ENCODE data around the gene KRTAP19-6.
"Not testable (repeated sequence)": the region's sequence is repeated elsewhere in the genome, so short reads cannot be mapped to it uniquely, and the experiment has no call there.

Gene KRTAP19-6

GRCh38 chr21:30541764-30542163, at the start of gene KRTAP19-6:
TSS of gene KRTAP19-6 (minus strand) at chr21:30541864. CDS start at chr21:30541833, 31 bp downstream.
- no peak for DNase-seq (ENCODE audit: low read depth)

DNA sequence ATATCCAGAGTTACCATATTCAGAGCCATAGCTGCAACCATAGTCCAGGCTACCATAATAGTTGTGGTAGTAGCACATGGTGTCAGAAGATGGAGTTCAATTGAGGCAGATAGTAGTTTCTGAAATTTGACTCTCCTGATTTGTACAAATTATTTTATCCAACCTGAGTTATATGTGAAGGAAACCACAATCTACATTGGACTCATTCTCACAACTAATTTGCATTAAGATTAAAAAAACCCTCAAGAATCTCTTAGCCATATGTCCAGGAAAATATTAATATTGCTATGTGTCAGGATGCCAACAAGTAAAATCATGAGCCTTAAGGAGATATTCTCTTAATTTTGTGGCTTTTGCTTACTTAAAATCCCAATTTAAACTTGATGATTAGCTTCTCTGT, 48.6 kb upstream of the KRTAP19-6 start, which contains the start of gene KRTAP22-2:
Gene KRTAP22-2, minus strand, starts transcription at position 101 of the 400 bp plus-strand sequence.
- DNase-seq (ENCODE audit: low read depth) = no peak

DNA sequence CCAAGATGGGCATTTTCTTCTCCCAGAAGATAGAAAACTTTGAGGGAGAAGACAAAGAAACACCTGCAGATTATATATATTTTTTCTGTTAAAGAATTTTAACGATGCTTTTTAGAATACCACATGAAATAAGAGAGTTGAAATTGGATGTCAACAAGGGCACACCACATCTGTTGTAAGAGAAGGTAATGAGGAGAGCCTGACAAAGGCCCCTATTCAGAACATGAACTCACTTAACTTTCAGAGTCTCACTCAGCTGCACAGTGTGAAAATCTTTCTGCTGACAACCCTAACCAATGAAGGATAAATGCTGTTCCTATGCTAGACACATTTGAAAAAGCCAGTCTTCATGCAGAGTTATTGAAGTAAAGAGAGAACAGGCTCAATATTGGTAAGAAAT, 41.2 kb upstream of the KRTAP19-6 start:
- DNase-seq (ENCODE audit: low read depth) = no peak

DNA sequence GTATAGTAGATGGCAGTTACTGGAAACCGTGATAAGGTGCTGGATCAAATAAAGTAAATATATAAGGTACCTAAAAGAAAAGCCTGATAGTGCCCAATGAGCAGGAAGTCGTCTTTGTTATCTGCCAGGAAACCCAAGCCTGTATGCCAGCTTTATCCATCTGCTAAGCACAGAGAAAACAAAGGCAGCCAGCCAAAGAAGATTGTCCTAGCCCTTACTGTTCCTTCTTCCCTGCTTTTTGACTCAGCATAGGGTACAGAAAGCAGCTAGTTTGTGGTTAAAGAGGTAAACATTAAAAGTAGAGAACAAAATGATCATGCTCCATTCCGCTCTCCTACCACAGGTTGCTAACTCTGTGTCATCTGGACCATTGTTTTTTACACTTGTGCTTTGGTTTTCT, 38.5 kb upstream of the KRTAP19-6 start:
- no peak for DNase-seq (ENCODE audit: low read depth)

GRCh38 chr21:30579346-30579745, 37.7 kb upstream of the KRTAP19-6 start:
- no peak for DNase-seq (ENCODE audit: low read depth)

DNA sequence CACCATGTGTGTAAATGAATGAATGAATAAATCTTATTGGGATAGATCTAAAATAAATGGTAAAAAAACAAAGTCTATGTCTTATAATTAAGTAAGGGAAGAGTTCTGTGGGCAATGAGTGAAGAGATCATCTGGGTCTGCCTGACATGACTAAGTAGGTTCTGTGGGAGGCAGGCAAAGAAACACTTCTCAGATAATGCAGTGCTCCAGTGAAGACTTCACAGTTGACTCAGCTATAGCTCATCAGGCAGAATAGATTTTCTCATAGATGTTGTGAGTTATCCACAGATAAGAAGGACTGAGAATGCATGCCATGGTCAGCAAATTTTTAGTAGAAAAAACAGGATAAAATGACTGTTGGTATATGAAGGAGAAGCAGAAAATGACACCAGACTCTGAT, 36.1 kb upstream of the KRTAP19-6 start:
- no peak for DNase-seq (ENCODE audit: low read depth)

- DNase-seq (ENCODE audit: low read depth) = no peak
Observed at GRCh38 chr21:30567617-30568016, 26.0 kb upstream of the KRTAP19-6 start.

DNA sequence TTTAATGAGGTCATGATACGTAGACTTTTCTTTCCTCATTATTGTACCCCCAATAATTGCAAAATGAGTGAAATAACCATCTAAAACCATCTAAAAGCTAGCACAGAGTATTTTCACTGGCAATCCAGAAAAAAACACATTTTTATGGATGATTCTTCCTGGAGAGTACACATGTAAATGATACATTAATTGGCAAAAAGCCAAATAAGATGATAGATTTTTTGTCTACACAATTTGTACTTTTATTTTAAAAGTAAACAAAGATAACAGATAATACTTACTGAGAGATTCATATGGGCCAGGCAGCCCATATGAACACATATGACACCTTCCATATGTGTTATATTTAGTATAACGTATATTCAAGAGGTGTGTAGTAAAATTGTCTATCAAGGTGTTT, 22.0 kb upstream of the KRTAP19-6 start:
- no peak for DNase-seq (ENCODE audit: low read depth)

- DNase-seq (ENCODE audit: low read depth) = no peak
Observed at GRCh38 chr21:30563072-30563471, 21.4 kb upstream of the KRTAP19-6 start.

DNA sequence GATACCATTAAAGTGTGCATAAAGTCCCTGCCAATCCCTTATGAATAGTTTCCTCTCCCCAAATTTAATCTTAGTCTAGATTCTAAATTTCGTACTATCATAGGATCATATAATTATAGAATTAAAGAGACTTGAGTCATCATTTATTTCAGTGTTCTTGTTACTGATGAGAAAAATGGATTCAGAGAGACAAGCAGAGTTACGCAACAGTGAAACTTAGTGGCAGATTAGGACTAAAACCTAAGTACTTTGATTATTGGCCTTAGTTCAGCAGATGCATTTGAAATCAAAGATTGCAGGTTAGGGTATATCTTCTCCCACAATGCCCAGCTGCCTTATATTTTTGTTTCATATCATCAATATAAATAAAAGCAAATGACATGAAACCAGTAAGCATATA, 20.3 kb upstream of the KRTAP19-6 start:
- DNase-seq (ENCODE audit: low read depth) = no peak

DNA sequence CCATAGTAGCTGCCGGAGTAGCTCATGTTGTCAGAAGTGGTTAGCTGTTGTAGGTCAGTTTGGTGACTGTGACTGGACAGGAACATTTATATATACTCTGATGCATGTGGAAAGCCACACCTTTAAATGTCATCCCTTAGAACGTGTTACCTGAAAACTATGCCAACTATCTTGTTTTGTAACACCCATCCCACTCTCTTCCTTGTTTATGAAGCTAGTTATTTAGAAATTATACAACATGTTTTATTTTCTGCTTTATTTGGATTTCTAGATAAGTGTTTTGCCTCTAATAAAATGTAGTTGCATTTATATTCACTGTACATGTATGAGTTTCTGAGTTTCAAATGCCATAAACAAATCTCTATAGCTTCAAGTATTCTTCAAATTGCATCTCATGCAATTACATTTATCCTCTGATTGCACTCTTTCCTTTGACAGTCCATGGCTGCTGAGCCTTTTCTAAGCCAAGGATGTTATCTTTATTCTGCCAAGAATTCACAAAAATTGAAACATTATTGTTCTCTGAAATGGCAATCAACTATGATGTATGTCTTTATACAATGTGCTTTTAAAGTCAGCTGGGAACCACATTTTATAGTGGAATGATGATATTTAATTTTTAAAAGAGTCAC, 19.7 kb upstream of the KRTAP19-6 start, which contains the start of gene KRTAP19-7:
Gene KRTAP19-7, minus strand, starts transcription at position 51 of the 632 bp plus-strand sequence. Its CDS starts 25 bp downstream, at position 26.
- DNase-seq (ENCODE audit: low read depth) = no peak

DNA sequence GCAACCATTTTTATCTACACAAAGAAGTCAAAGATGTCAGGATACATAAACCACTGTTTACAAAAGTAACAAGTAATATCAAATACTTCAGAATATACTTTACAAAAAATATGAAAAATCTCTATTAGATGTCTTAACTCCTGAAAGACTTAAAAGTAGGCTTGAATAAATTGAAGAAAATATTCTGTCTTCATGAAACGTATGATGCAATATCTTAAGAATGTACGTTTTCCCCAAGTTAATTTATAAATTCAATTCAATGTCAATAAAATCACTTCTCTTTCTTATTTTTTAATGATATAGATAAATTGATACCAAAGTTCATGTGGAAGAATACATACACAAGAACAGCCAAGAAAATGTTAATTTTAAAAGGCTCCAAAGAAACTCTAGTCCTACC, 13.4 kb upstream of the KRTAP19-6 start:
- DNase-seq (ENCODE audit: low read depth) = no peak

- no peak for DNase-seq (ENCODE audit: low read depth)
Observed at GRCh38 chr21:30552782-30553181, 11.1 kb upstream of the KRTAP19-6 start.

- DNase-seq (ENCODE audit: low read depth) = no peak
Observed at GRCh38 chr21:30518876-30519275, 22.8 kb downstream of the KRTAP19-6 start.

- DNase-seq (ENCODE audit: low read depth) = no peak
Observed at GRCh38 chr21:30515681-30516080, 26.0 kb downstream of the KRTAP19-6 start.

DNA sequence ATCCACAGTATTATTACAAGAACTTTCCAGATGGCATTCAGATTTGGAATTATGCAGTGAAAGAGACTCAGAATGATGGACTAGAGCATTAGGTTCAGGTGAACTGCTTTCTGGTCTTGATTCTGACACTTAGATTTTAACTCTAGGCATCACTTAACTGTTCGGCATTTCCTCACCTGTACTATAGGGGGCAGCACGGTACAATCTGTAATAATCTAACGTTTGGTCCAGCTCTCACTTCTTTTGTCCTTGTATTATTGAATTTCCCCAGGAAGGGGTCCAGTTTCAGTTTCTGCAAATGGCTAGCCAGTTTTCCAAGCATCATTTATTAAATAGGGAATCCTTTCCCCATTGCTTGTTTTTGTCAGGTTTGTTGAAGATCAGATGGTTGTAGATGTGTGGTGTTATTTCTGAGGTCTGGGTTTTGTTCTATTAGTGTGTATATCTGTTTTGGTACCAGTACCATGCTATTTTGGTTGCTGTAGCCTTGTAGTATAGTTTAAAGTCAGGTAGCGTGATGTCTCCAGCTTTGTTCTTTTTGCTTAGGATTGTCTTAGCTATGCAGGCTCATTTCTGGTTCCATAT, 36.0 kb downstream of the KRTAP19-6 start:
- not testable (repeated sequence) for DNase-seq (ENCODE audit: low read depth)

GRCh38 chr21:30502041-30502440, 39.6 kb downstream of the KRTAP19-6 start, which contains the start of gene KRTAP19-5:
TSS of gene KRTAP19-5 (minus strand) at chr21:30502141. CDS start at chr21:30502090, 51 bp downstream.
- DNase-seq (ENCODE audit: low read depth) = no peak

- no peak for DNase-seq (ENCODE audit: low read depth)
Observed at GRCh38 chr21:30497065-30497464, 44.6 kb downstream of the KRTAP19-6 start, which contains the start of gene KRTAP19-4. TSS of gene KRTAP19-4 (minus strand) at chr21:30497165. CDS start at chr21:30497110, 55 bp downstream.

DNA sequence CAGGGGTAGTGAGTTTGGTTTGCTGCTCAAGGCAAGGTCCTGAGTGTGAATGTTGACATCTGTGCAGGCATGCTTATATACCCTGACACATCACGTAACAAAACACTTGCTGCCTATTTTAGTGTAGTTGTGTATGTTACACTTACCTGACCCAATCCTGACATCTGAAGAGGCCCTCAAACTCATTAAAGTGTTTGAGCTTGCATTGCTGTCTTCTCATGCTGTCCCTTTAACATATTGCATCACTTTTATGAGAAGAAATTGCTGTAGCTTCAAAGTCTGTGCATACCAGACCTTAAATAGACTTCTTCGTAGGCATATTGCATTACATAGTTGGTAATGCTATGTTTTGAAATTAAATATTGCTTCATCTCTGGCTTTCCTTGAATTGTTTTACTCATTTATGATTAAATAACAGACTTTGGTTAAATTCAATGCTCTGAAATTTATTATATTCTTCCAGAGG, 49.7 kb downstream of the KRTAP19-6 start, which contains the start of gene KRTAP19-3:
Gene KRTAP19-3, minus strand, starts transcription at position 51 of the 466 bp plus-strand sequence. CDS start 56 bp downstream, outside the sequence.
- no peak for DNase-seq (ENCODE audit: low read depth)
